HG03342 (cell line): ENCODE measurements around the gene PAX5.

Experiments
- ATAC-seq: cut with Tn5 transposase; IDR thresholded peaks from one replicate; pipeline ENCODE4 v1.9.1; 2021; ENCODE audit warnings: mild to moderate bottlenecking, moderate library complexity; ENCODE audit not compliant: unreplicated experiment

PAX5 gene

GRCh38 chr9:36840898-36841536 is 193.1 kb downstream of the PAX5 start:
- no peak for ATAC-seq

- ATAC-seq: no peak
Measured at GRCh38 chr9:36839131-36839885, 194.8 kb downstream of the PAX5 start.

- no peak for ATAC-seq
Measured at GRCh38 chr9:36837431-36838405, 196.3 kb downstream of the PAX5 start.

- ATAC-seq: no peak
Measured at GRCh38 chr9:36836486-36836885, 197.6 kb downstream of the PAX5 start.

GRCh38 chr9:36835271-36835996 is 198.6 kb downstream of the PAX5 start:
- no peak for ATAC-seq

- no peak for ATAC-seq
Measured at GRCh38 chr9:36834736-36835135, 199.3 kb downstream of the PAX5 start.

- no peak for ATAC-seq
Measured at GRCh38 chr9:36833954-36834353, 200.1 kb downstream of the PAX5 start.

GRCh38 chr9:36832164-36832795 is 201.8 kb downstream of the PAX5 start:
- no peak for ATAC-seq

GRCh38 chr9:36831381-36832161 is 202.5 kb downstream of the PAX5 start:
- no peak for ATAC-seq

GRCh38 chr9:36828611-36829013 is 205.5 kb downstream of the PAX5 start:
- no peak for ATAC-seq

GRCh38 chr9:36827593-36827992 is 206.5 kb downstream of the PAX5 start:
- no peak for ATAC-seq

- no peak for ATAC-seq
Measured at GRCh38 chr9:36826581-36826980, 207.5 kb downstream of the PAX5 start.

GRCh38 chr9:36825179-36825578 is 208.9 kb downstream of the PAX5 start:
- no peak for ATAC-seq

GRCh38 chr9:36823934-36824333 is 210.1 kb downstream of the PAX5 start:
- ATAC-seq: no peak

GRCh38 chr9:36823466-36823865 is 210.6 kb downstream of the PAX5 start:
- no peak for ATAC-seq

- no peak for ATAC-seq
Measured at GRCh38 chr9:36822201-36822600, 211.9 kb downstream of the PAX5 start.

GRCh38 chr9:36820392-36820861 is 213.6 kb downstream of the PAX5 start:
- no peak for ATAC-seq

GRCh38 chr9:36818965-36819870 is 214.8 kb downstream of the PAX5 start:
- ATAC-seq: no peak
